Measurements from ENCODE around the gene PANX2. TPM values are rescaled to one million over a fixed set of nuclear protein-coding genes. Genes with fewer than 3 reads are reported as not detected.
A peak's percentile ranks its signal among the peaks of the same experiment; 100 is the strongest.

The PANX2 gene
- total and polyA plus RNA-seq, 2 of the 4 experiments (the other 2 are of a cell fraction), result 0.18 to 1.7 TPM

DNA sequence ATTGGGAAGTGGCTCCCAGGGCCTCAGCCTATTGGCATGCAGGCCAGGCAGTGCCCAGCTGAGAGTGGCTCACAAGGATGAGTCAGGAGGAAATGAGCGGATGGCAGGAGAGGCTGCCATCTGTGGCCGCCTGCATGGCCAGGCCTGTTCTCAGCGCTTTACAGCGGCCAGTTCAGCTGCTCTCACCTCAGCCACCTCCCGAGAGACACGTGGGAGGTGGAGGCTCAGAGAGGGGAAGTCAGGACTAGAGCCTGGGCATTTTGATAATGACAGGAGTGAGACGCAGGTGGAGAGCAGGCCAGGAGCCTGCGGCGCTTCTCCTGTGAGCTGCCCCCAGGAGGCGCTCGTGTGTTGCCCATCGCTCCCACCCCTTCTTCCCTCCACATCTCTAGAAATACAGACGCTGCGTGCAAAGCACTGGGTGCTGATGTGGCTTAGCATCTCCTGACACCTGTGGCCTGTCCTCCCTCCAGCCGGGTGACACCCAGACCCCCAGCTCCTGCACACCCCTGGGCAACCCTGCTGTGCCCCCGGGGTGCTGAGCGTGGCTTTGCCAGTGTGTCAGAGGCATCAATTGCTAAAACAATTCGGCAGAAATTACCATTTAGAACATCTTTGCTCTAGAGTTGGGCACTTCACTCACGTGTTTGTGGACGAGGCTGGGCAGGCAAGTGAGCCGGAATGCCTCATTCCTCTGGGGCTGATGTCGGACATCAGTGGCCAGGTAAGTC lies 21.4 kb upstream of the PANX2 start (continued):
- no peak for TF ChIP-seq MAZ (IDR thresholded peaks at IDR 0.05; ENCODE audit: borderline replicate concordance, low read depth, low read length)

DNA sequence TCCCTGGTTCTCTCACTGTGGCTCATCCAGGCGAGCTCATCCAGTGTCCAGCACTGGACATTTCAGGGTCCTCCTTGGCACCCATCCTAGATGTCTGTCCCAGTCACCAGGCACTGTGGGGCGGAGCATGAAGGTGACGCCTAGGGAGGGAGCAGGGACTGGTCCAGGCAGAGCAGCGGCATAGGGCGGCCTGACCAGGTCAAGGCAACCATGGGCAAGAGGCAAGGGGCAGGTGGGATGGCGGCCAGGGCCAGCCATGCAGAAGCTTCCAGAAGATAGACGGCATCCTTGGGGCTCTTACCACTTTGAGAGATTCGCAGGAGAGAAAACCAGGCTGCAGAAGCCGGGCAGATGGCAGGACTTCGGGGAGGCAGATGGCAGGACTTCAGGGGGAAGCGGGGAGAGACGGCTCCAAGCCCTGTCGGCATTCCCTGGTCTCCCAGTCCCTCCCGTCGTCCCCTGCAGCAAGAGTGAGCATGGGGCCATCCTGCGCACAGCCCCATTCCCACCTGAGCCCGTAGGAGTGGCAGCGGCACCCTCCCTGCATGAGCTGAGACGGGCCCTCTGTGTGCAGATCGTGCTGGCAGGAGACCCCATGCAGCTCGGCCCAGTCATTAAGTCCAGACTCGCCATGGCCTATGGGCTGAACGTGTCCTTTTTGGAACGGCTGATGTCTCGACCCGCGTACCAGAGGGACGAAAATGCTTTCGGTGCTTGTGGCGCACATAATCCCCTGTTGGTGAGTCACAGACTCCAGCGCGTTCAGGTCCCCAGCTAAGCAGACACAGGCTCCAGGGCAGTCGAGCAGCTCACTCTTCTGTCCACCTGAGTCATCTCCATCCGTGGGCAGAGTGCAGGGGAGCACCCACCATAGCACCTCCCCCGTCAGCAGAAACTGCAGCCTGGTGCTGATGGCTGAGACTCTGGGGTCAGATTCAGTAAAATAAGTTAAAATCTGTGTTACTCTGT lies 20.1 kb upstream of the PANX2 start:
- Histone ChIP-seq H3K56ac (ENCODE audit: extremely low read depth, insufficient read depth, low read length) (no peak overlapping the region), H2AK5ac (ENCODE audit: low read depth, low read length) (no peak overlapping the region), H3K9ac (ENCODE audit: low read depth, low read length) (no peak overlapping the region), H2AFZ (replicated peaks; ENCODE audit: low read length, poor library complexity) (peak overlapping the region; percentile 17), H3K36me3 (ENCODE audit: control insufficient read depth, insufficient read depth, low read length) (peaks cover 11% of the 10 kb centered on the region; the same call in 1 of the 2 replicates), H3K18ac (ENCODE audit: low read depth, low read length) (no peak overlapping the region), H2BK15ac (ENCODE audit: low read depth, low read length) (no peak overlapping the region), H3K4ac (ENCODE audit: low read depth, low read length) (no peak overlapping the region), H2BK120ac (ENCODE audit: low read depth, low read length) (no peak overlapping the region), H3K9me3 (ENCODE audit: control insufficient read depth, insufficient read depth, low read length) (no peaks in the 10 kb centered on the region), H4K5ac (ENCODE audit: low read depth, low read length) (no peak overlapping the region), H2BK5ac (ENCODE audit: low read depth, low read length, poor library complexity, severe bottlenecking) (no peak overlapping the region), H4K8ac (ENCODE audit: low read depth in 2 of 2, low read length in 2 of 2) (no peak overlapping the region), H3K4me1 (ENCODE audit: control insufficient read depth, insufficient read depth, low read length) (no peaks in the 10 kb centered on the region), H2AK9ac (replicated peaks; ENCODE audit: low read depth, low read length, poor library complexity) (peak overlapping the region; percentile 80), H3K9me1 (ENCODE audit: insufficient read depth, low read length) (no peaks in the 10 kb centered on the region), H2BK20ac (ENCODE audit: low read depth, low read length) (no peak overlapping the region), H3K23ac (ENCODE audit: low read depth, low read length) (no peak overlapping the region), H4K20me1 (ENCODE audit: insufficient read depth, low read length) (no peaks in the 10 kb centered on the region; the same call in 1 of the 2 replicates), H3K14ac (replicated peaks; ENCODE audit: low read depth, low read length) (no peak overlapping the region), H3K79me1 (ENCODE audit: low read depth in 1 of 2, low read length in 2 of 2) (no peaks in the 10 kb centered on the region), H3K27me3 (ENCODE audit: control insufficient read depth, insufficient read depth, low read length) (no peaks in the 10 kb centered on the region; the same call in 1 of the 2 replicates), H4K91ac (ENCODE audit: insufficient read depth, low read depth, low read length) (no peak overlapping the region), H3K4me3 (ENCODE audit: insufficient read depth, low read depth, low read length) (no peak overlapping the region), H3K27ac (ENCODE audit: insufficient read depth, low read length) (no peak overlapping the region), H3K4me2 (ENCODE audit: low read depth, low read length) (no peak overlapping the region)
- no peak for TF ChIP-seq MAFK (IDR thresholded peaks at IDR 0.05; ENCODE audit: low read depth, low read length)
- ATAC-seq (ENCODE audit: low read depth) (no peak), DNase-seq (peak; percentile 35)
- dilution Hi-C loops (cut with HindIII; ENCODE audit: low sequenced_read_pairs, unreplicated experiment), result no loop called here
- BruUV-seq (replicated peaks), result no TSS peak
- intact Hi-C loops (cut with micrococcal nuclease), result no loop called here
- 91% methylated on average over 28 of the region's 35 CpGs; no CpG with 5 or more reads in 1 of the 2 experiments for WGBS, 2 experiments (ENCODE audit: extremely low coverage in 2 of 2, insufficient read length in 1 of 2)
- ChIA-PET POLR2A (ENCODE audit: unreplicated experiment) (no interaction called here), CTCF (no interaction called here)
- in situ Hi-C loops (cut with MboI; ENCODE audit: low sequenced_read_pairs), result no loop called here

Data from IMR-90 (cell line).